Stimulated activated naive CD4-positive, alpha-beta T cell treated with Interleukin-2 at 50 U/mL for 16 hours (primary cell): ENCODE results near the gene OASL.

Source experiments
- DNase-seq: peaks from one replicate; lab custom pipeline; 2025; lab: John Stamatoyannopoulos, UW

Gene OASL

GRCh38 chr12:120991965-120992364 is 47.1 kb downstream of the OASL start:
- no peak for DNase-seq

- no peak for DNase-seq
Observed at GRCh38 chr12:120990487-120991055, 48.5 kb downstream of the OASL start.

DNA sequence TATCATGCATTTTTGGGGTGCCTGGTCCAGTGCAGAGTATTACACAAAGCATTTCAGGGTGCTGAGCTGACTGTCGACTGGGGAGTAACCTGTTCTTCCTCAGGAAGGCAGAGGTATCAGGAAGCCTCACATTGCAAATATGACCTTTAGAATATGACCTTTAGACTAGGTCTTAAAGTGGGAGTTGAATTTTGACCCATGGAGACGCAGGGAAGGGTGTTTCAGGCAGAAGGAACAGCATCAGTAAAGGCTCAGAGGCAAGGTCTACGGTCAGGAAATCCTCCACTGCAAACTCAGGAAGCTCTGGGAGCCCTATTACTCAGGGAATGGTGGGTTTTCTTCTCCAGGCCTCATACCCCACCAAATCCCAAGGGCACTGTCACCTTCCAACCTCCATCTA is 49.4 kb downstream of the OASL start:
- no peak for DNase-seq

DNA sequence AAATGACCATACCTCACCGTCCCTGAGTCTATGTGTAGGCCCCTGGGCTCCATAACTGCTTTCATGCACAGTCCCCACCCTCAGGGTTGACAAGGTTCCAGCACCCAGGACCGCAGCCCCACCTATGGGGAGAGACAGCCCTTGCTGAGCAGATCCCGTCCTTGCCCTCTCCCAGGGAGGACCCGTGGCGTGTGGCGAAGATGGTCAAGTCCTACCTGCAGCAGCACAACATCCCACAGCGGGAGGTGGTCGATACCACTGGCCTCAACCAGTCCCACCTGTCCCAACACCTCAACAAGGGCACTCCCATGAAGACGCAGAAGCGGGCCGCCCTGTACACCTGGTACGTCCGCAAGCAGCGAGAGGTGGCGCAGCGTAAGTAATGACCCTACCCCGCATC is 50.4 kb downstream of the OASL start:
- no peak for DNase-seq

DNA sequence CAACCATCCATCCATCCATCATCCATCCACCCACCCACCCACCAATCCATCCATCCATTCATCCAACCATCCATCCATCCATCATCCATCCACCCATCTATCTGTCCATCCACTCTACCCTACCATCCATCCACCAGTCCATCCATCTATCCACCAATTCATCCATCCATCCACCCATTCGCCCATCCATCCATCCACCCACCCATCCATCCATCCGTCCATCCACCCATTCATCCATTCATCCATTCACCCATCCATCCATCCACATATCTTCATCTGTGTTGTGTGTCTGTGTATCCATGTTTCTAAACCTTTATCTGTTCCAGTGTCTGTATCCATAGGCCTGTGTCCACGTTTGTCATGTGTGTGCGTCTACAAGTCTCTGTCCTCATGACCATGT is 50.8 kb downstream of the OASL start:
- DNase-seq = no peak

GRCh38 chr12:120984351-120984898 is 54.6 kb downstream of the OASL start:
- no peak for DNase-seq

DNA sequence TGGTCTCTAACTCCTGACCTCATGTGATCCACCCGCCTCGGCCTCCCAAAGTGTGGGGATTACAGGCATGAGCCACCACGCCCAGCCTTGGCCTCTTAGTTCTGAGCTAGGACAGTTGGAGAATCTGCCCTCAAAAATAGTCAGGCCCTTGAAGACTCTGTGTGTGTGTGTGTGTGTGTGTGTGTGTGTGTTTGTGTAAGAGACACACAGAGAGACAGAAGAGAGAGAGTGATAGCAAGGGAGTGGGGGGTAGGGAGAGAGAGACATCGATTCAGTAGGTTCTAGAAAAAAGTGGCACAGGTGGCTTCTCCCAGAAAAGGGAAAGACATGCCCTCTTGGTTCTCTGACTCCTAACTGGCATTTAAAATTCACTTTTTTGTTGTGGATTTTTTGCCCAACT is 55.3 kb downstream of the OASL start:
- DNase-seq = no peak

DNA sequence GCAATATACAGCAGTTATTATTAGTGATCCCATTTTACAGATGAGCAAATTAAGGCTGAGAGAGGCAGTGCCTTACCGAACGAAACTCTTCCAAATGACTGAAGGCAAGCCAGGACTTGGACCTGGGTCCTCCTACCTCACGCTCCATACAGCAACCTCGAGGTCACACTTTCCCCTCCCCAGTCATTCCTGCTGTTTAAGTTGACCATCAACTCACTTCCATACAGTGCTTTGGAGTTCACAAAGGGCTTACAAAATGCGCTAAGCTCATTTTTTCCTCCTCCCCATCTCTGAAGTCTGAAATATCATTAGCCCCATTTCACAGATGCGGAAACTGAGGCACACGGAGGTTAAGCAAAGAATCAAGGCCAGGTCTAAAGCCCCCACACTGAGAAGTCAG is 56.4 kb downstream of the OASL start:
- DNase-seq = no peak

DNA sequence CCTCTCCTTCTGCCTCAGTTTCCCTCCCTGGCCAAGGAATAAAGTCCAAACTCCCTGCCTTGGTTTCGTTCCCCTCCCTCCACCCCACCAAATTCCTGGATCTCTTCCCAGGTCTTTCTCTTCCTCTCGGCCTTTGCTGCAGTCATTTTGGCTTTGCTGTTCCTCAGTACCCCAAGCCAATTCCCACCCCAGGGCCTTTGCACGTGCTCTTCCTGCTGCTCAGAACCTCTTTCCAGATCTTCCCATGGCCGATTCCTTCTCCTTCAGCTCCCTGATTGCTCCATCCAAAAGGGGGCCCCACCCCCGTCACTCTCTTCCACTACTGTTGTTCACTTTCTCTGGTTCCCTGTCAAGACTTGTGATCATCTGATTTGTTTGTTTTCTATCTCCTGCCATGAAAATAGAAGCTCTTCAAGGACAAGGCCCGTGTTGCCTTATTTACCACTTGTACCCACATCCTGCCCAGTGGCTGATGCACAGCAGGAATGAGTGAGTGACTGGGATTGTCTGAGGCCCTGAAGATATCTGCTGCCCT is 57.6 kb downstream of the OASL start:
- DNase-seq = no peak

DNA sequence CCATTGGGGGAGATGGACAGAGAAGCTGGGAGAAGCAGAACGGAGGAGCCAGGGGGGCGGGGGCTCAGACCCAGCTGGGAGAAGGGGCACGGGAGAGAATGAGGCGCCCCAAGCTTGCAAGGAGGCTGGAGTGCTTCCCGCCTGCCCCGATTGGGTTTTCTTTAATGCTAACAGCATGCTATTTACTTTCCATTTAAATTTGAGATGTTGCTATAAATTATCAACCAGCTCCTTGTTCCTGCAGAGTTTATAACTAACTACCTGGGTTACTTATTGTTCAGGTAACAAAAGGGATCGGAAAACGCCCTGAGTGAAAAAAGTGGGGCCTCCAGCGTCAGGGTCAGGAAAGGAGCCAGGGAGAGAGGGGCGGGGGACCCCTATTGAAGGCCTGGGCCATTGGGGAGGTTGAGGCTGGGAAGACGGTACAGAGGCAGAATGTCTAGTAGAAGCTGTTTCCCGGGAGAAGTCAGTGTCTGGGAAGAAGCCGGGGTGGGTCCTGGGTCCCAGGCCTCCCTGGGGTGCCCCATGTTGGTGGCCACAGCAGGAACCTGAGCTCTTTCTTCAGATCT is 58.2 kb downstream of the OASL start:
- no peak for DNase-seq

DNA sequence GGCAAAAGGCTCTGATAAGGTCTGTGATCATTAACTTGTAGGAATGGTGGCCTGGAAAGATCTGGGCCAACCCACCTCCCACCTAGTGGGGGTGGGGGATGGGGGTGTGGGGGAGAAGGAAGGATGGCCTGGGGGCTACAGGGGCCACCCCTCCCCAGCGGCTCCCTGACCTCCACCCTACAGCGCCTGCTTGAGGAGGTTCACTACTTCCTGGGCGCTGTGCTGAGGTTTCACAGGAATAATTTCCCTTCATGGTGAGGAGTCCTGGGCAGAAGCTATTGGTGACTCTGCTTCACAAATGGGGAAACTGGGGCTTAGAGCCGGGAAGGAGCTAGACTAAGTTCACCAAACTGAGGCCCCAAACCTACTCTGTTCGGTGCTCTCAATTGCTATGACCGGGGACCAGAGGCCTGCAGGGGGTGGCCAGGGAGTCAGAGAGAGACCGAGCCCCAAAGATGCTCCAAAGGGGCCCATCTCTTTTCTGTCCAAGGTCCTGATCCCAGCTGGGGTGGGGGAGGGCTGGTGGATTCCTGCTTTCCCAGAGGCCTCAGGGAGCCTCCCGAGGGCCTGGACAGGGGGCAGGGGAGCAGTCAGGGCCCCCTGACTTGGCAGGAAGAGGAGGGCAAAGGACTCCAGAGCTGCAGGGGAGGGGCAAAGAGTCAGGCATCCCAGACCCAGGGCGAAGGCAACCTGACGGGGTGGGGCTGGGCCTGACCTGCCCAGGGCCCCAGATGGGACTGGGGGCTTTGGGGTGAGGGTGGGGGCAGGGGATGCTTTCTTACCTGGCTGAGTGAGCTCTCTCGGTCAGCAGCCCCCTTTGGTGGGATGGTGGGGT is 59.0 kb downstream of the OASL start:
- DNase-seq = no peak

DNA sequence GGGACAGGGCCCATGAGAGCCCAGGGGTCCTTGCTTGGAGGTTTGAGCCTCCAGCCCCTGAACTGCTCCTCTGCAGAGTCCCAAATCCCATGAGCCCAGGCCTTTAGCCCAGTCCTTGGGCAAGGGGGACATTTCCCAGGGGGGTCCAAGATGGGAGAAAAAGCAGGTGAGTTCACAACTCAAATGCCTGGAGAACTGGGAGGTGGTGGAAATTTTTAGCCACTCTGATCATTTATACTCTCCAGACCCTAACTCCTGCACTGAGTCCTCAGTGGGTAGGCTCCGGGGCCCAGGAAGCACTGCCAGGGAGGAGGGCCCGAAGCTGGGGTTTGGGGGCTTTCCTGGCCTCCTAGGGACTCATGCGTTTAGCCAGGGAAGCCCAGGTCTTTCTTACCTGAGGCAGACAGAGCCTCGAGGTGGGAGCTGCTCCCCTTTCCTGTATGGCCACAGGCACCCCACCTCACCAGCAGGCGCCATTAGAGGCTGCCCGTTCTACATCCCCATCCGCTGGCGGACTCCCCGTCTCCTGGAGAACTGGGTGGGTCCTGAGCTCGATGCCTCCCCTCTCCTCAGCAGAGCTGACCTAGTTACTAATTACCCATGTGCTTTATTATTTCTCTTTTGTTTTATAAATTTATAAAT is 59.7 kb downstream of the OASL start:
- DNase-seq = no peak

- no peak for DNase-seq
Observed at GRCh38 chr12:120978296-120979219, 60.5 kb downstream of the OASL start, which contains the start of gene HNF1A. TSS of gene HNF1A (plus strand) at chr12:120978543. CDS start at chr12:120978769, 226 bp downstream.

DNA sequence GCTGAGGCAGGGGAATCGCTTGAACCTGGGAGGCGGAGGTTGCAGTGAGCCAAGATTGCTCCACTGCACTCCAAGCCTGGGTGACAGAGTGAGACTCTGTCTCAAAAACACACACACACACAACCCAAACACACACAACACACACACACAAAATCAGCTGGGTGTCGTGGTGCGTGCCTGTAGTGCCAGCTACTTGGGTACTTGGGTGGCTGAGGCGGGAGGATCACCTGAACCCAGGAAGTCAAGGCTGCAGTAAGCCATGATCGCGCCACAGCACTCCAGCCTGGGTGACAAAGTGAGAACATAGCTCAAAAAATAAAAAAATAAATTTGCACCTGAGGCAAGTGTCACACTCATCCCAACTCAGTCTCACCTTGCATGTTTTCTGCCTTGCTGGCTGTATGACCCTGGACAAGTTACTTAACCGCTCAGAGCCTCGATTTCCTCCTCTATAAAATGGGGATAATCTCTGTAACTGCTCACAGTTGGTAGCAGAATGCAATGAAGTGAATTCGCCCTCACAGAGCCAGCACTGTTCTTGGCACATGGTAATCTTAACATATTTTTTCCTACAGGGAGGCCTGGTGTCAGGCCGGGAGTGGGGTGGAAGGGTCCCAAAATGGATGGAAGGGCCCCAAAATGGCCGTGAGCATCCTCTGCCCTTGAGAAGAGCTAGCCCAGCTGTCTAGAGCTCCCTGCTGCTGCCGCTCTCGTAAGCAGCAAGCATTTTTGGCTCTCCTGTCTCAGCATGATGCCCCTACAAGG is 61.3 kb downstream of the OASL start:
- DNase-seq = no peak

DNA sequence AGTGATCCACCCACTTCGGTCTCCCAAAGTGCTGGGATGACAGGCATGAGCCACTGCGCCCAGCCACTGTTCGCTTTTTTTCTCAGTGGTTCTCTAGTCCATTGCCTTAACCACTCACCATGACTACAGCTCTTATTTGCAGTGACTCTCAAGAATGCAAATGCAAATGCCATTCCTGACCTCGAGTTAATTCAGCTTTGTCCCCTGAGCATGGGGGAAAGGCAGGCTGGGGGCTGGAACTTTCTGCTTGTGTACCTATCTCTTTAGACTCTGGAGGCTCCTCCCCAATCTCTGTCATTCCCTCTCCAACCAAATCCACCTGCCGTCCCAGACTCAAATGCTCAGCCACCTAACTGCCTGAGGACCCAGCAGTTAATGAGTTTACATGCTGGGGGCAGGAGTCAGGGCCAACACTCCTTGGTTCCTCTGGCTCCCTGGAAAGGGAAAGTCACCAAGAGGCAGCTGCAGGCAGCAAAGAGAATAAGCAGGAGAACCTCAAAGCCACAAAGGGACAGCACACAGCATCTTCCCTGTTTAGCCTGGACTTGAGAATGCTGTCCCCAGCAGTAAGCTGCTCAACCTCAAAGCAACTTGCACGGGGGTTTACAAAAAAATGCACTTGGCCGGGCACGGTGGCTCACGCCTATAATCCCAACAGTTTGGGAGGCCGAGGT is 66.0 kb downstream of the OASL start:
- DNase-seq = no peak

DNA sequence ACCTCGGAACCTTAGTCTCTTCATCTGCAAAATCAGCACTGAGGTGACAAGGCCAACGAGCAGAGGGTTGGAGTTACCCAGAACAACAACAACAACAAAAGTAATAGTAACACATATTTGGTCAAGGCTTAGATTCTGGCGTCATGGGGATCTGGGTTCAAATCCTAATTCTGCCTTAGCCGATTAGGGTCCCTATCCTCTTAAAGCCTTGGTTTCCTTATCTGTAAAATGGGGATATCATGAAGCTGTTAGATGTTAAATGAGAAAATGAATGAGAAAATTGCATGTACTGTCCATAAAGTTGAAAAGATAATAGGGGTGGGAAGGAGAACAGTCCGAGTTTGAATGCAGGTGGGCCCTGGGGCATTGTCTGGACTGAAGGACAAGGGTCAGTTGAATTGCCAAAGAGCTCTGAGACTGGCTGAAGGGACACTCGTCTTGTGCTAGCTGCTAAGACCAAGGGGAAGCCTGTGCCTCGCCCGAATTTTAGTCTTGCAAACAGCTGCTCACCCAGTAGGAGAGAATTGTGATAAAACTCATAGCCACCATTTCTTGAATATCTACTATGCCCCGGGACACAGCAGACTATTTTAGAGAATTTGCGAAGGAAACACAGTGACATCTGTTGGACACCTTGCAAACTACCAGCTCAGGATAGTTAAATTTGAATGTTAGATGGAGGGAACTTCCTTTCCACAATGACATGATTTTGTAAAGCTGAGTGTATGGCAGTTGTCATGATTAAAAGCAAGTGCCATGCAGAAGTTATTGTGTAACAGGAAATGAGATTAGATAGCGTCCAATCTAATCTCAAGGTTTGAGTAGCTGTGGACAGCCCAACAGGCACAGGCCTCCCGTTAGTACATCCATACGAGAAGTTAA is 67.5 kb downstream of the OASL start:
- DNase-seq = no peak

DNA sequence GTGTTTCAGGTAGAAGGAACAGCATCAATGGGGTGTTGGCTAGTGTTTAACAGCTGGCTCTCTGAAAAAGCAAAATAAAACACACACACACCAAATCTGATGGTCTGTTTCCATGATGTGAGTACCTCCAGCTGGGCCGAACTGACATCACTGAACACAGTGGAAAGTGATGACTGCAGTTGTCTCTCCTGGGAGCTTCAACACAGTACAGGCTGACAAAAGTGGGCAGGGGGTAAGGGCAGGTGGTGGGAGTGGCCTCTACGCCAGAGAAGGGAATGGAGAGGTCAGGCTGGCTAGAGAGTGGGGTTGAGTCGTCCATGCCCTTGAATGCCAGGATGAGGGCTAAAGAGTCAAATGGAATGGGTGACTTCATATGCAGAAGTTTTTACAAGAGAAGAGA is 68.7 kb downstream of the OASL start:
- no peak for DNase-seq
